Measurements from ENCODE around the gene MAF.

Gene MAF

GRCh38 chr16:79623824-79624223 is 23.3 kb upstream of the MAF start:
- no peaks in the 10 kb centered on the region for H3K9me3 ChIP-seq
- H3K4me1 ChIP-seq (ENCODE audit: control insufficient read depth in 1 of 2, insufficient read depth in 1 of 2, low read depth in 1 of 2, low read length in 1 of 2): no peaks in the 10 kb centered on the region
- TF ChIP-seq CTCF (IDR thresholded peaks at IDR 0.05): no peak
- no peak overlapping the region for H3K4me3 ChIP-seq (ENCODE audit: low read depth in 1 of 2, low read length in 1 of 2)
- no peaks in the 10 kb centered on the region for H3K36me3 ChIP-seq
- H3K27me3 ChIP-seq: no peaks in the 10 kb centered on the region
- H3K27ac ChIP-seq: no peak overlapping the region

- no peak for TF ChIP-seq CTCF (IDR thresholded peaks at IDR 0.05)
- Histone ChIP-seq H3K27me3 (no peaks in the 10 kb centered on the region), H3K4me3 (ENCODE audit: low read depth in 1 of 2, low read length in 1 of 2) (no peak overlapping the region)
Observed at GRCh38 chr16:79623062-79623461, 22.5 kb upstream of the MAF start.

GRCh38 chr16:79621027-79621426 is 20.5 kb upstream of the MAF start:
- H3K4me3 ChIP-seq (ENCODE audit: low read depth in 1 of 2, low read length in 1 of 2): no peak overlapping the region
- no peaks in the 10 kb centered on the region for H3K36me3 ChIP-seq
- no peaks in the 10 kb centered on the region for H3K9me3 ChIP-seq
- H3K27me3 ChIP-seq: no peaks in the 10 kb centered on the region
- no peaks in the 10 kb centered on the region for H3K4me1 ChIP-seq (ENCODE audit: control insufficient read depth in 1 of 2, insufficient read depth in 1 of 2, low read depth in 1 of 2, low read length in 1 of 2)
- no peak for TF ChIP-seq CTCF (IDR thresholded peaks at IDR 0.05)
- no peak overlapping the region for H3K27ac ChIP-seq

More at GRCh38 chr16:79623062-79623461, 22.5 kb upstream of the MAF start:
- no peaks in the 10 kb centered on the region for H3K36me3 ChIP-seq
- no peaks in the 10 kb centered on the region for H3K9me3 ChIP-seq
- no peak overlapping the region for H3K27ac ChIP-seq
- H3K4me1 ChIP-seq (ENCODE audit: control insufficient read depth in 1 of 2, insufficient read depth in 1 of 2, low read depth in 1 of 2, low read length in 1 of 2): no peaks in the 10 kb centered on the region

- no peak for TF ChIP-seq CTCF (IDR thresholded peaks at IDR 0.05)
- Histone ChIP-seq H3K4me3 (ENCODE audit: low read depth in 1 of 2, low read length in 1 of 2) (no peak overlapping the region), H3K4me1 (ENCODE audit: control insufficient read depth in 1 of 2, insufficient read depth in 1 of 2, low read depth in 1 of 2, low read length in 1 of 2) (no peaks in the 10 kb centered on the region), H3K9me3 (no peaks in the 10 kb centered on the region), H3K27me3 (no peaks in the 10 kb centered on the region), H3K36me3 (no peaks in the 10 kb centered on the region), H3K27ac (no peak overlapping the region)
Observed at GRCh38 chr16:79618692-79619050, 18.1 kb upstream of the MAF start.

GRCh38 chr16:79618041-79618691 is 17.6 kb upstream of the MAF start:
- no peak for TF ChIP-seq CTCF (IDR thresholded peaks at IDR 0.05)
- H3K27ac ChIP-seq: no peak overlapping the region

More at GRCh38 chr16:79618041-79618691, 17.6 kb upstream of the MAF start:
- Histone ChIP-seq H3K27me3 (no peaks in the 10 kb centered on the region), H3K9me3 (no peaks in the 10 kb centered on the region), H3K36me3 (no peaks in the 10 kb centered on the region), H3K4me3 (ENCODE audit: low read depth in 1 of 2, low read length in 1 of 2) (no peak overlapping the region), H3K4me1 (ENCODE audit: control insufficient read depth in 1 of 2, insufficient read depth in 1 of 2, low read depth in 1 of 2, low read length in 1 of 2) (no peaks in the 10 kb centered on the region)
